Non-pigmented ciliary epithelial cell (primary cell): ENCODE measurements around the gene SLC43A1.
"Not testable (repeated sequence)": the region's sequence is repeated elsewhere in the genome, so short reads cannot be mapped to it uniquely, and the experiment has no call there.

ENCODE experiments used
- DNase-seq: peaks from one replicate; pipeline ENCODE4 v3.0.0-alpha.2; 2010; ENCODE audit warnings: low read depth

The SLC43A1 gene

DNA sequence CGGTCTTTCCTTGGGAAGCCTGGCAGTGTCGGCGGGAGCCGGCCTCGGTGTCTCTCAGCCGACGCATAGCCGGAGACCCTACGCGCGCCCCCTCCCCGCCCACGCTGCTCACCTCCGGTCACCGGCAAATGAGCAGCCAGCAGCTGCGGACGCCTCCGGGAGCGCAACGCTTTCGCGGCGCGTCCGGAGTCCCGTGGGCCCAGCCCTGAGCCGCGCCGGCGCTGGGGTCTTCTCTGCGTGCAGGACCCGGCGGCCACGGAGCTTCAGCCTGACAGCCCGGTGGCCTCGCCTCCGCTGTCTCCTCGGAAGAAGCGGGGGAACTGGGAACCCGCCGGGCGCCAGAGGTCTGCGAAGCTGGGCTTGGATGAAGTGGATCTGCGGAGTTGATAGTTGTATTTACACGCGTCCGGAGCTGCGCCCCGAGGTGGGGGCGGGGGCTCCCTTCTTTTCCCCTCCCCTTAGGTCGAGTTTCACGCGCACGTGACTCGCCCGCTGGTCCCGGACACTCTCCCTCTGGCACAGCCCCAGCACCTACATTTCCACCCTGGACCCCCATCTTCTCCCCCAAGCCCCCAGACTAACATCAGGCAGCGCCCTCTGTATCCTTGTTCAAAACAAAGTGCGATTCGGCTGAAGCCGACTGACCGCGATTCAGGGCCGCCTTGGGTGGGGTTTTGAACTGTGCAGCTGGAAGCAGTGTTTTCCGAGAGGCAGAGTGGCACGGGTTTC is at the start of gene SLC43A1:
Gene SLC43A1 (minus strand): TSS at position 371 of the 729 bp plus-strand sequence. CDS start 1,591 bp downstream, outside the sequence.
- DNase-seq: no peak

DNA sequence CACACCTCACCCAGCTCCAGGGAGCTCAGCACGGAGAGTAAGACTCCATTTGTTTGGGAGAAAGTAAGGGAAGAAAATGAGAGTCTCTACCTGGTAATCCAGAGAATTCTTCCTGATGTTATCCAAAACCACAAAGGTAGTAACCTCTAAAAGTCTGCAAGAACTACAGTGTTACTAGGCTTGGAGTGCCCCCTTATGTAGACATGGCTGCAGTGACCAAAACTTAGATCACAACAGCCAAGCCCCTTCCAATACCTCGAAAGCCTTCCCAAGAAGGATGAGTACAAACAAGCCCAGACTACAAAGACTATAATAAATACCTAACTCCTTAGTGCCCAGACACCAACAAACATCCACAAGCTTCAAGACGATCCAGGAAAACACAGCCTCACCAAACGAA is 47.1 kb upstream of the SLC43A1 start:
- no peak for DNase-seq

DNA sequence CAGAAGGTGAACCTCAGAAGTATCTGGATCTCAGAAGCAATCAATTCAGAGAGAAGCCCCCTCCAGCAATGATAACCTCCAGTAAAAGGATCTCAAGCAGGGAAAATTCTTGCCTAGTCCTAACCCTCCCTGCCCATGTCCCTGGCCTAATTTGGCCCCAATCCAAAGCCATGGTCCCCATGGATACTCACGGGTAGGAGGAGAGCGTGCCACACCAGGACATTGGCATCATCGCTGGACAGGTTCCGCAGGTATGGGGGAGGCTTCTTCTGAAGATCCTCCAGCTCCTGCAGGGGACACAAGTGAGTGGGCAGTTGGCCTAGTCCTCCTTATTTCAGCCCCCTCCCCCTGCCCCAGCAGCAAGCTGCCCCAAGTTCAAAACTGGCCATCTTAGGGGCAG is 44.6 kb upstream of the SLC43A1 start:
- DNase-seq: no peak

DNA sequence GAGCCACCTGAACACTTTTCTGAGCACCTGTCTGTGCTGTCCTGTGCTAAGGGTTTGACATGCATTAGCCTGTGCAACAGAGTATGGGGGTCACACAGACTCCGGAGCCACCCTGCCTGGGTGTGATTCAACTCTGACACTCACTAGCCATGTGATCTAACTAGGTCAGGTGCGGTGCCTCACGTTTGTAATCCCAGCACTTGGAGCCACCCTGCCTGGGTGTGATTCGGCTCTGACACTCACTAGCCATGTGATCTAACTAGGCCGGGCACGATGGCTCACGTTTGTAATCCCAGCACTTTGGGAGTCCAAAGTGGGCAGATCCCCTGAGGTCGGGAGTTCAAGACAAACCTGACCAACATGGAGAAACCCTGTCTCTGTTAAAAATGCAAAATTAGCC is 40.5 kb upstream of the SLC43A1 start:
- DNase-seq: no peak

DNA sequence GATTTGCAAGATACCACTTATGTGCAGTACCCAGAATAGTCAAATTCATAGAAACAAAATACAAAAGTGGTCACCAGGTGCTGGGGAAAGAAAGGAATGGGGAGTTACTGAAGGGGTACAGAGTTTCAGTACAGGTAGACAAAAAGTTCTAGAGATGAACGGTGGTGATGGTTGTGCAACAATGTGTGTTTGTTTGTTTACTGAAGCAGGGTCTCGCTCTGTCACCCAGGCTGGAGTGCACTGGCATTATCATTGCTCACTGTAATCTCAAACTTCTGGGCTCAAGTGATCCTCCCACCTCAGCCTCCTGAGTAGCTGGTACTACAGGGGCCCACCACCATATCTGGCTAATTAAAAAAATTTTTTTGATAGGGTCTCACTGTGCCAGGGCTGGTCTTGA is 39.9 kb upstream of the SLC43A1 start:
- DNase-seq: no peak

DNA sequence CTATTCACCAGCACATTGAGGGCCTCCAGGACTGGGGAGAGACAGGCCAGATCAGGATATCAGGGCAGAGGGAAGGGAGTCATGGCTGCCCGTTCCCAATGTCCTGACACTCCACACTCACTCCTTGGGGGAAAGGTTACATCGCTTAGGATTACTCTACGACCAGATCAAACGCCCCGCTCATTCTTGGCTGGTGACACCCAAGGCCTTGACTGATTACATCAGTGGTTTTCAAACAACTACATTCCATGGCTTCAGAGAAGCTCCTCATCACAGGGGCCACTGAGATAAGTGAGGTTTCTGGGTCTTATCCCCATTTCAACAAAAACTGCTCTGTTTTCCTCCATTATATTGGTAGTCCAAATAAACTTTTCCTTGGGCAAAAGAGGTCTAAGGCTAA is 37.0 kb upstream of the SLC43A1 start:
- no peak for DNase-seq

DNA sequence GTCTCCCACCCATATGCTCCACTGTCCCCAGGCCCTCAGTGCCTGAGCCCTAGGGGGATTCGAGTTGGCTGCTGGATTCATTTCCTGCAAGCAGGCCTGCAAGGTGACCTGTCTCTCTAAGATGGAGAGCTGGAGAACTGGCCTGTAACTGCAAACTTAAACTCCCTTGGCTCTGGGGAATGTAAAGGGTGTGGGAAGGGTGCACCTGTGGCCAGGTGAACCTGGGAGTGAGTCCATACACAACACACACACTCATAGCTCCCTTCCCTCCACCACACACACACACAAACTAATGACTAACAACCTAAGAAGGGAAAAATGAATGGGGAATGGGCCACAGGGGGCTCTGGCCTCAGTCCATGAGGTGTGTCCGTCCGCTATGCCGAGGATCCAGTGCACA is 36.4 kb upstream of the SLC43A1 start:
- DNase-seq: no peak

DNA sequence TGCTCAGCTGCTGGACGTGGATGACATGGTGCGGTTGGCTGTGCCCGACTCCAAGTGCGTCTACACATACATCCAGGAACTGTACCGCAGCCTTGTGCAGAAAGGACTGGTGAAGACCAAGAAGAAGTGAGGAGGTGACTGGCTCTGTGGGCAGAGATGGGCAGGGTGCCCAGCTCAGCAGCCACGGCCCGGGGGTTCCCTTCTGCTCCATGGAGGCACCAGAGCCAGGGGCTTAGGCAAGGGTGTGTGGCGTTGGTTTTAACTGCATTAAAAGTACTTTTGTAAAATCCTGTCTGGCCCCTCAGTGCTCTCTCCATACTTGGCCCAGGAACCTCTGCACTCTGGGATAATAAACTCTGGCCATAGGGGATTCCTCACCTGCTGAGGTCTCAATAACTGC is 34.5 kb upstream of the SLC43A1 start:
- no peak for DNase-seq

DNA sequence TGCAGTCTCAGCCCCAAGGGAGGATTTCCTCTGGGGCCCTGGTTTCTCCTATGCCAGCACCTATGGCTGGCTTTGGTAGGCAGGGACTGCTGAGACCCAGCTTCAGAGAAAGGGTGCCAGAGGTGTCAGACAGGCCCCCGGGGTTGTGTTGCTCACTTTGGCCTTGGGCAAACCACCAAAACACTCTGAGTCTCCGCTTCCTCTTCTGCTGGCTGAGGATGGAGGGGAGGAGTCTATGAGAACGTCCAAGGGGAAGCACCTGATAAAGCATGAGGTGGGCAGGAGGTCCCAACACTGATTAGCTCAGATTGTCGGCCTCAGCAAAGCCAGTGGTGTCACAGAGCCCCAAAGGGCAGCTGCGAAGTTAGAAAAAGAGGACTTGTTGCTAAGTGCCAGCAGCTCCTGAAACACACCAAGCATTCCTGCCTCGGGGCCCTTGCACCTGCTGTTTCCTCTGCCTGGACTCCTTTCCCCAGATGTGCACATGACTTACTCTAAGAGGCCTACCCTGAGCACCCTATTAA is 32.4 kb upstream of the SLC43A1 start:
- DNase-seq: no peak

DNA sequence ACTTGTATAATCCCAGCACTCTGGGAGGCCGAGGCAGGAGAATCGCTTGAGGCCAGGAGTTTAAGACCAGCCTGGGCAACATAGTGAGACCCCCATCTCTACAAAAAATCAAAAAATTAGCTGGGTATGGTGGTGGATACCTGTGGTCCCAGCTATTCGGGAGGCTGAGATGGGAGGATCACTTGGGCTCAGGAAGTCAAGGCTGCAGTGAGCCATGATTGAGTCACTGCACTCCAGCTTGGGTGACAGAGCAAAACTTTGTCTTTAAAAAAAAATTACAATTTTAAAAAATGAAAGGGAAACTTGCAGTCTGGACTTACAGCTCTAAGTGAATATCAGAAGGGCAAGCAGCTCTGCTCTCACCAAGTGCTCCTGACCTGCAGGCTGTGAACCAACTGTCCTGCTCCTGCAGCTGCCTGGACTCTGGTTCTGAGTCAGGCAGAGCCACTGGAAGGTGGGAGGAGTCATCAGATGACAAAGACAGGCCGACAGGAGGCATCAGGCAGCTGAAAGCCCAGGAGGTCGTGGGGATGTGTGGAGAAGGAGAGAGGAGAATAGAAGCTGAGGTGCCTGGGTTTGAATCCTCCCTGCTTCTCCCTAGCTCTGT is 31.5 kb upstream of the SLC43A1 start:
- DNase-seq: no peak

DNA sequence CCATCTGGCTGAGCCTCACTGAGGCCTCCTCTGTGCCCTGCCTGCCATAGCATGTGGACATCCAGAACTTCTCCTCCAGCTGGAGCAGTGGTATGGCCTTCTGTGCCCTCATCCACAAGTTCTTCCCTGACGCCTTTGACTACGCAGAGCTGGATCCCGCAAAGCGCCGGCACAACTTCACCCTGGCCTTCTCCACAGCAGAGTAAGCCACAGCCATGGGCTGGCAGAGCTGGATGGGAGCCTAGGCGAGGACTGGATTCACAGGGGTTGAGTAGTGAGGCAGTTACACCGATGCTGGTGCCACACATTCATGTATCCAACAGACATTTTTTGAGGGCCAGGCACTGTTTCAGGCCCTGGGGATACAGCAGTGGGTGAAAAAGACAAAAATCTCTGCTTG is 30.9 kb upstream of the SLC43A1 start:
- no peak for DNase-seq

DNA sequence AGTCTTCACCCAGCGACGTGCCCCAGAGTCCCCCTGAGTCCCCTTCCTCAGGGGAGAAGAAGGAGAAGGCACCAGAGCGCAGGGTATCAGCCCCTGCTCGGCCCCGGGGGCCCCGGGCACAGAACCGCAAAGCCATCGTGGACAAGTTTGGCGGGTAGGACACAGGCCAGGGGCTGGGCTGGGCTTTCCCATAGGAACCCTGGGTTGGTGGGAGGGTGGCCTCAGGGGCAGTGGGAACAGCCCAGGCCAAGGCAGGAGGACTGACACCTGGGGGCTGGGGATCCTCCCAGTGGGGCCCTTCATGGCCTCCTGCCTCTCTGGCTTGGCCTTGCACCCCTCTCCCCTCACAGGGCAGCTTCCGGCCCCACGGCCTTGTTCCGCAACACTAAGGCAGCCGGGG is 30.4 kb upstream of the SLC43A1 start:
- DNase-seq: no peak

DNA sequence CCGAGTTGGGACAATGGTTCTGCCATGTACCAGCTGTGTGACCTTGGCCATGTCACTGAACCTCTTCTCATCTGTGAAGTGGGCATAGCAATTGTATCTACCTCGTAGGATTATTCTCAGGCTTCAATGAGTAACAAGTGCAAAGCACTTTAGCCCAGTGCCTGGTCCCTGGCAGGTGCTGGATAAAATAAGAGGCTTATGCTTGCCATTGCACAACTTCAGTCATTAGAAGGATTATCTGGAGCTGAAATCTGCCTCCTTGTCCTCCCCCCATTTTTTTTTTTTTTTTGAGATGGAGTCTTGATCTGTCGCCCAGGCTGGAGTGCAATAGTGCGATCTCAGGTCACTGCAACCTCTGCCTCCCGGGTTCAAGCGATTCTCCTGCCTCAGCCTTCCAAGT is 29.1 kb upstream of the SLC43A1 start:
- no peak for DNase-seq

DNA sequence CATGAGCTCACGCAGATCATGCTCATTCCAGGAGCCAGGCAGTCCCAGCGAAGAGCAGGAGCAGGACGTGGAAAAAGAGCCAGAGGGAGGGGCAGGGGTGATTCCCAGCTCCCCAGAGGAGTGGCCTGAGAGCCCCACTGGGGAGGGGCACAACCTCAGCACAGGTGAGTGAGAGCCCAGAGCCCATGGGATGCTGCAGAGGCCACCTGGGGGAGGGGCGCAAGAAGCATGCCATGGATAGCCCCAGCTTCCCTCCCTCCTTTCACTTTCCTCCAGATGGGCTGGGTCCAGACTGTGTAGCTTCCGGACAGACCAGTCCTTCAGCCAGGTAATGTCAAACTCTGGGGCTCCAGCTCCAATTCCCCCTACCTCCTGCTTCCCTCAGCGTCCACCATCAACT is 28.1 kb upstream of the SLC43A1 start:
- no peak for DNase-seq

DNA sequence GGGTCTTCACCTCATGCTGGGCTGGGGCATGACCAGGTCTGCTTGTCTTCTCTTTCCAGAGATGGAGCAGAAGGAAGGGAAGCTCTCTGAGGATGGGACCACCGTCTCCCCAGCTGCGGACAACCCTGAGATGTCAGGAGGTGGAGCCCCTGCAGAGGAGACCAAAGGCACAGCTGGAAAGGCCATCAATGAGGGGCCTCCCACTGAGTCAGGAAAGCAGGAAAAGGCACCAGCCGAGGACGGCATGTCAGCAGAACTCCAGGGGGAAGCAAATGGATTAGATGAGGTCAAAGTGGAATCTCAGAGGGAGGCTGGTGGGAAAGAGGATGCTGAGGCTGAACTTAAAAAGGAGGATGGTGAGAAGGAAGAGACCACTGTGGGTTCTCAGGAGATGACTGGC is 27.1 kb upstream of the SLC43A1 start:
- no peak for DNase-seq

DNA sequence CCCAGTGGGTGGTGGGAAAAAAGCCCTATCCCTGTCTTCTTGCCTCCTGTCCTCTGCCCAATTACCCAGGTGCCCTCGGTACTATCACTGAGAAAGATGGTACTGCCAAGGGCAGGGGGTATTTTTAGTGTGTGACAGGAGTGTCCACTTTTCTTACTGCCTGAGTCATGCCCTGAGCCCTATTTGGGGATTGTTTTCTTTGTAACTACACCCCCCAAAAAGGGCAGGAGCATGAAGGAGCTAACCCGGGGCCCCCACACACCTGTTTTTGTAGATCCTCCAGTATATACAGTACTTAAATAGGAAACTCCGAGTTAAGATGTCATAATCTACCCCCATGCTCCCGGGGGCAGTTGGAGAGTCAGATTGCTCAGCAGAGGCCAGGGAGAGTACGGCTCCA is 25.7 kb upstream of the SLC43A1 start:
- DNase-seq: no peak

DNA sequence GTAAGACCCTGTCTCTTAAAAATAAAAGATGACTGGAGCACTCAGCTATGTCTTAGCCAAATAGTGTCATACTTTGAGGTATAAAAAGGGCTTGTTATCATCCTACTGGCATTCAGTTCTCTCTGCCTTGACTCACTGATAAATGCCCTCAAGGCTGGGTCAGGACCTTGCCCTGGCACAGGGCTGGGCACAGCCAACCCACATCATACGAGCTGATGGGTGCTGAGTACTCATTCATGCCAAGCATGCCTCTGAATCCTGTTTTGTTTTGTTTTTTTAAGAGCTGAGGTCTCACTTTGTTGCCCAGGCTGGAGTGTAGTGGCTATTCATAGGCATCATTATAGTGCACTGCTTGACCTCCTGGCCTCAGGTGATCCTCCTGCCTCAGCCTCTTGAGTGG is 23.8 kb upstream of the SLC43A1 start:
- DNase-seq: no peak

DNA sequence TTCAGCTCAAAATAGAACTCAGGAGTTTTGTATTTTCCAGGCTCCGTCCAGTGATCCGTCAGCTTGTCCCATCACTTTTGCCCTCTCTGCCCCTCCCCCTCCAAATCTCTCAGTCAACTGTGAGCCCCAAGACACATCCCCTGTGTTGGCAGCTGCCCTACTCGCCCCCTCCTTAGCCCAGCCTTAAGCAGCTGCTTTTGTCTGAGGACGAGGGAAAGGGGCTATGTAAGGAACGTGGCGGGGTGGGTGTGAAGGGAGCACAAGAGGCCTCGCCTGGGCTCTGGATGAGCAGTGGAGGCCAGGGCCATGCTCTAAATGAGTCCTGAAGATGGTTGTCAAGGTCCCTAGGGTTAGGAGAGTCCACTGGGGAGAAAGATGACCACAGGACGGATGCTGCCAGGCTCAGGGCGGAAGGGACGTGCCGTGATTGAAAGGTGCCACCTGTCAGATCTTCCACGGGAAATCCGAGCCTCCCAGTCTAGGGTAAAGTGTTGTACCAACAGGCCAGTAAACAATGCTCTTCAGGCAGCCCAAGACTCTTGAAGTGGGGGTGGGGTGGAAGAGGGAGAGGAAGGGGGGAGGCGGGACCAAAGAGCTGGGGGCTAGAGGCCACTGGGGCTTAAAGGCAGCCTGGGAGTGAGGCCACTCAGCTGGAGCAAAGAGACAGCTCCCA is 21.6 kb upstream of the SLC43A1 start, which contains the start of gene SMTNL1:
Gene SMTNL1 (plus strand): TSS at position 649 of the 673 bp plus-strand sequence. CDS start 5,048 bp downstream, outside the sequence.
- no peak for DNase-seq

DNA sequence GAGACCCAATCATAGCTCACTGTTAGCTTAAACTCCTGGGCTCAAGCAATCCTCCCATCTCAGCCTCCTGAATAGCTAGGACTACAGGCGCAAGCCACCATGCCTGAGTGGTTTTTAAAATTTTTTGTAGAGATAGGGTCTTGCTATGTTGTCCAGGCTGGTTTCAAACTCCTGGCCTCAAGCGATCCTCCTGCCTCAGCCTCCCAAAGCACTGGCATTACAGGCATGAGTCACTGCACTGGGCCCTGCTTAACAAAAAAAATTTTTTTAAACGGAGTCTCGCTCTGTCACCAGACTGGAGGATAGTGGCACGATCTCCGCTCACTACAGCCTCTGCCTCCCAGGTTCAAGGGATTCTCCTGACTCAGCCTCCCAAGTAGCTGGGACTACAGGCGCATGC is 18.9 kb upstream of the SLC43A1 start:
- DNase-seq: not testable (repeated sequence)

DNA sequence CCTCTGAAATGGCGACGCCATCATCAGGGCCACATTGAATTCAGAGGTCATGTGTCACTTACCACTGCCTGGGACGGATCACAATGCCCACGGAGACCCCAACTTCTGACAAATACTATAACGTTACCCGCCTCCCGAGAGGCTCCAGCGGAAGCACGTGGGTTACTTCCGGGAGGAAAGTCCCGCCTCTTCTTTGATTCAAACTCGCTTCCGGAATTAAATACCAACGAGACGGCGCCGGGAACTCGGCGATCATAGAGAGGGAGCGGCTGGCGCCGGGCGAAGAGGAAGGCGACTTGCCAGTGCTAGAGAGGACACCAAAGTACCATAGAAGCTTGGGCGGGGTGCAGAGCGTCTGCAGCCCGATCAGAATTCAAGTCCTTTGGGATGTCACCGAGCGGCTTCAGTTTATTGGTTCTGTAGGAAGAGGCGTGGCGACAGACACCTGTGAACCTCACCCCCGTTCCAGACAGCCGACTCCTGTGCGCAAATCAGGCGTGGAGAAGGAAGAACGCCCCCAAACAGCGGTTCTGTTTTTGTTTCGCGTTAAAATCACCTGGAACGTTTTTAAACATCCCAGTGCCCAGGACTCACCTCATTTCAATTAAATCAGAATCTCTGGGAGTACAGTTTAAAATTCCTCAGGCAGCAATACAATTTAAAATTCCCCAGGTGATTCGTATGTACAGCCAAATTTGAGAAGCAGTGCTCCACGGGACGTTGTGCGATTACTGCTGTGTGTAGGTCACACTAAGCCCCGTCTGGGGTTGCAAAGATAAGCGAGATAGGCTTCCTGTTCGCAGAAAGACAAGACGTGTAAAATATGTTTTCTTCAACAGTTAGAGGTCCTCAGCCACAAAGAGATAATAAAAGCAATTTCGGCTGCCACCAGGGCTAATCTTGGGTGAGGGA is 15.3 kb upstream of the SLC43A1 start, which contains the start of gene TIMM10:
Gene TIMM10 (minus strand): TSS at position 159 of the 912 bp plus-strand sequence. CDS start 565 bp downstream, outside the sequence.
- peak; percentile 83 for DNase-seq

DNA sequence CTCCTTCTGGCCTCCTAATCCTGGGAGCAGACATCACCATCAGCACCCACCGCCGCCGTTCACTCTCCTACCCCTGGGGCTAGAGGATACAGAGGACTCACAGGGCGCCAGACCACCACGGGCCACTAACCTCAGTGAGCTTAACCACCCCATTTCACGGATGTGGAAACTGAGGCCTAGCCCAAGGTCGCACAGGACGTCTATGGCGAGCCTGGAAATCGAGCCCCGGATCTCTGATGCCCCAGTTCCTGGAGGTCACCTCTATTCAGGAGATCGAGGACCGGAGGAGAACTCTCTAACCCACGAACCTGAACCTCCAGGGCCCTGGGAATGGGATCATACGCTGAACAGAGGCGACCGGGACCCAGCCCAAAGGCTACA is 14.7 kb upstream of the SLC43A1 start:
- no peak for DNase-seq

DNA sequence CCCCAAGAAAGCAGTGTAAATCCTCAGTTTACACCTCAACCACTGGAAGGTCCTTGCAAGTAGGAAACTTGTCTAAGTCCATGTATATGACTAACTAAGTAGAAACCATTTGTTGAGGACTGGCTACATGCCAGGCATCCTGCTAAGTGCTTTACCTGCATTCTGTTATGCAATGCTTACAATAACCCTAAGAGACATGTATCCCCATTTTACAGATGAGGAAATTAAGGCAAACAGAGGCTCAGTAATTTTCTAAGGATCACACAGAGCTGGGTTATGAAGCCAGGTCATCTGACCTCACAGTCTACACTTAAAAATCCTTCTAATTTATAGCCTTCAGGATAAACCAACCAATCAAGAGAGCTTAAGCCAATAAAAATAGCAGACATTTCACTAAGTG is 13.5 kb upstream of the SLC43A1 start:
- no peak for DNase-seq
